Embryonic facial prominence (tissue), 1 donor: ENCODE measurements around the gene AAGAB.

Experiments used
- DNase-seq: peaks from one replicate; pipeline ENCODE4 v3.0.0-alpha.2; 2016; ENCODE audit errors: extremely low spot score

AAGAB gene

DNA sequence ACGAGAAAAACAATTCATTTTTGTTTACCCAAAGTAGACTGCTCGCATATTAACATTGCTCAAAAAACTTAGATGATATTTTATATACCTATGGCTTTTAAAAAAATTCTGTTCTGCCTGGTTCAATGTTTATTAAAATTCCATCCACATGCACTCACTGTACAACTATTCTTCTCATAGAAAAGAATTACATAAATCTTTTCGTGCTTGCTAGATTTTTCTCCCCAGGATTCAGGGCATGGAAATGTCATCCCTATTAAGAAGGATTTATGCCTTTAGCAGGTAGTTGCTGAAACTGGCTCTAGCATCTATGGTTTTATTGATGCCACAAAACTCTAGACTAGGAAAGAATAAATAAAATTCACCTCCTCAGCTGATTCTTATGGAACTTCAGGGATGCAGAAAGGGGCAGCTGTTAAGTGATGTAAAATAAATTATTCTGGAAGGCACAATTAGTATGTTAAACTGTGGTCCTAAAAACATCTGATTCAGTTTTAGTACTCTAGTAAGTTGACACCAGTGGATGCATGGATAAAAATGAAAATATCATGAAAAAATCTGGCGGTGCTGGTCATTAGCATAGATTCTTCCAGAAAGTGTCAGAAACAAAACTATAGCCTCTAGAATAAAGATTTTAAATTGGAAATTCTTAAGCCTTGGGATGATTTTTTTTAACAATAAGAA, 41.6 kb downstream of the AAGAB start:
- DNase-seq = no peak

DNA sequence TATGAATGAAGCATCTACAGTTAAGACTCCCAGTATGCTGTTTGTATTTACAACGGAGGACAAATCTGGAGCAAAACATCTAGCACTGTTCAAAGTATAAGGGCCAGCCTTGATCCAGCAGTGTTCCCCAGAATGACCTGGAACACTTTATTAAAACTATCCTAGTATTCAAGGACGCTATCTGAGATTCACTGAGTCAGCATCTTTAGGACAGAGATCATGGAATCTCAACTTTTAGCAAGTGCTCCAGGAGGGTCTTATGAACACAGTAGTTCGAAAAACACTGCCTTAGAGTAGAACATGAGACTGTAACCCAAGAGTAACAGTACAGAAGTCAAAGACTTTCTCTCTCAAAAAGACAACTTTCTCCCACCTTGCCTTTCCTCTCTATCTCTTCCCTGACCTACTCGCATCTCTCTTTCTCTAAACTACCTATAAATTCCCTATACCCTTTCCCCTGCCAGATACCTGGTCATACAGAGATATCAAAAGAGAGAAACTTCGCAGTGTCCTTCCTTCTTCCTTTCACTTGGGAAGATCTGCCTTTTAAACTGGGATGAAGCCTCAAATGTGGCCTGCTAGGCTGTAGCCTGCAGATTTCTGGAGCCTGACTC, 43.8 kb downstream of the AAGAB start:
- no peak for DNase-seq

DNA sequence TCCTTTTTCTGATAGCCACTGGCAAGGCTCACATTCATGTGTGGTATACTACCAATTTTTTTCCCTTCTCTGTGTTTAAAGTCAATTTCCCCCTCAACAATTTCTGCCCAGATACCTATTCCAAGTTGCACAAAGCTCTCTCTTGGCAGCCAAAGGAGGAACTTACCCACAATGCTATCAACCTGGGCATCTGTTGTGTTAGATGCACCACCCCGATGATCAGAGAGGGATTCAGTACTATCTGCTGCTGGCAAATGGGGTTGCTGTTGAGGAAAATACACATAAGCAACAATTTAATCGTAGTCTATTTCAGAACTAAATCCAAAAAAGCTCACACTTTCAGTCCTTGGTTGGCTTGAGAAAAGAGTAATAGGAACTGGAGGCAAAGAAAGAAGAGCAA, 46.1 kb downstream of the AAGAB start:
- DNase-seq = no peak

DNA sequence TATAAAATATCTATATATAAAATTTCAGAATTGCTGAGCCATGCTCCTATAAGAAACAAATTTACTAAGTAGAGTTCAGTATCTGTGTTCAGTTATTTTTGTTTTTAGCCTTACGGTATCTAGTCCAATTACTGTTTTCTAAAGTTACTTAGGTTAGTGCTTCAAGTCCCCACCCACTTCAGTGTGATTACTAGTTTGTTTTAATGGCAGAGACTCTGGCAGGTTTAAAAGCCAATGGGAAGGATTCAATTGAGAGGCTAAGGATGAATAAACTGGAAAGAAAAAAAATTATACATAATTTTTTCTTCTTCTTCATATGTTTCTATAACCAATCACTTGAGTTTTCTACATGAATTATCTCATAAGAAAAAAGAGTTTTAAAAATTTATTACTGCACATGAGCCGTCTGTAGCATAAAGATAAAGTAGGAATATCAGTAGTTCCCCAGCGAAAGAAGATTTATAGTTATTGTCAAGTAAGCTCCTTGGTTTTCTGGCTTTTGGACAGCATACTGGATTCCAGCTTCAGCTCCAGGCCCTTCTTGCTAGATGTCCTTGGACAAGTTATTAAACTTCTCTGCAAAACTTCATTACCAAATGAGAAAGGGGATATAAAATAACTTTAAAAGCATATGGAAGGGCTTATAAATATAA, 46.8 kb downstream of the AAGAB start:
- DNase-seq = no peak

DNA sequence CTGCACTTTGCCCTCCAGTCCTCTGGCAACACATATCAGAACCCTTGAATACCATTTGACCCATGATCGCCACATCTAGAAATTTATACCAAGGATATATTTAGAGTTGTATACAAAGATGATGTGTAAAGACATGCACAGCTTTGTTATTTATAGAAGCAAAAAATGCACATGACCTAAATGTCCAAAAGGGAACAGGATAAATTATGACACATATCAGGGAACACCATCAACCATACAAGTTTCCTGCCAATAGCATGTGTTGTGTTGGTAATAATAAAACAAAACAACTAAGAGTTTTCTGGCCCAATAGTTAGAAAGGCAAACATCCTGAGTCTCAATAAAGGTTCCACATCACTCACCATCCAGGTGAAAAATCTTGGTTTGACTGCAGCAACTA, 51.5 kb downstream of the AAGAB start:
- no peak for DNase-seq

DNA sequence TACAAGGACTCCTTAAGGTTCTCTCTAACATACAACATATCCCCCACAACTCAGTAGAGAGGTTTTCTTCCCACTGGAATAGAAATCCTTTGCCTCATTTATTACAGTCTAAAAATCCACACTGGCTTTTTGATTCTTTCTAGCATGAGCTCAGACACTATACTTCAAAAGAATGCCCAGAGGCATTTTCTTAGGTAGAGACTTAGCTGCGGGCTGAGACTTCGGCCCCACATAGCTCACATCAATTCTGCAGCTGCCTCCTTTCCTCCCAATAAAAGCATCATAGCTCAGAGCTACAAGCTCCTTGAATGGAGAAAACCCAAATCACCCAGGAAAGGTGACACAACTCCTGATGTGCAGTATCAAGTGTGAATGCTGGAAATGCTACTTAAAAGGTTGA, 52.4 kb downstream of the AAGAB start:
- no peak for DNase-seq

GRCh38 chr15:67201136-67201535, 53.3 kb downstream of the AAGAB start:
- DNase-seq = no peak

- no peak for DNase-seq
These were observed 54.3 kb downstream of the AAGAB start for GRCh38 chr15:67199881-67200763.

DNA sequence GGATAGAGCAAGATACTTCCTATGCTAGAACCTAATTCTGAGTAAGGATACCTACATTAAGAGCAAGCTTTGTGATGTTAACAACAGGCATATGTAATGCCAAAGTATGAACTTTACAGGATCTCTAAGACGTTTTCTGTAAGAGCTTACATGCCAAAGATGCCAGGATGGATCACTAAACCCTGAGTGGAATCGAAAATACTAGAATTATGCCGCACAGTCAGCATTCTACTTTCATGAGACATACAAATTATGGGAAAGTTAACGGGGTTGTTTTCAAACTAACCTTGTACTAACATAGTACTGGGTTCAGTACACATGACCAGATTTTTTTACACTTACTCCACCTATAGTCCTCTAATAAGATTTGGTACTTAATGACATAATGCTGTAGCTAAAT, 55.1 kb downstream of the AAGAB start:
- DNase-seq = no peak

DNA sequence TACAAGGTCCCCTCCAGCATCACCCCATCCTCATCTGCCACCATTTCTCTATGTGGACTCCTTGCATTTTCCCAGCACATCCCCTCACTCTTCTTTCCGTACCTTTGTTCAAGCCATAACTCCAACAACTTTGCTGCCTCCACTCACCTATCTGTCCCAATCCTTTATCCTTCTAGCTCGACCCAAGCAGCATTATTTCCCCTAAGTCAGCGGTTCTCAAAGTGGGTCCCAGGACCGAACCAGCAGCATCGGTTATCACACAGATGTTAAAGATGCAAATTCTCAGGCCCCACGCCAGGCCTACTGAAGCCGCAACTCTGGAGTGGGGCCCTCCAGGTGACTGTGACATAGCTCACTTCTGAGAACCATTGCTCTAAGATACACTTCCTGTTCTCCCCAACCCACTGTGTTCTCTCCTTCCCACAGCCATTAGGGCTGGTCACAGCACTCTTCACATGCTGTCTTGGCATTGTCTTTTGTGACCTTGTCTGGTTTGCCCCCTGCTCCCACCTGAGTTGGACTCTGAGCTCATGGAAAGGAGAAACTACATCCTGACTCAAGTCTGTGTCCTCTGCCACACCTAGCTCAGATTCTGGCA, 56.2 kb downstream of the AAGAB start:
- no peak for DNase-seq

GRCh38 chr15:67197364-67197695, 57.1 kb downstream of the AAGAB start:
- no peak for DNase-seq

DNA sequence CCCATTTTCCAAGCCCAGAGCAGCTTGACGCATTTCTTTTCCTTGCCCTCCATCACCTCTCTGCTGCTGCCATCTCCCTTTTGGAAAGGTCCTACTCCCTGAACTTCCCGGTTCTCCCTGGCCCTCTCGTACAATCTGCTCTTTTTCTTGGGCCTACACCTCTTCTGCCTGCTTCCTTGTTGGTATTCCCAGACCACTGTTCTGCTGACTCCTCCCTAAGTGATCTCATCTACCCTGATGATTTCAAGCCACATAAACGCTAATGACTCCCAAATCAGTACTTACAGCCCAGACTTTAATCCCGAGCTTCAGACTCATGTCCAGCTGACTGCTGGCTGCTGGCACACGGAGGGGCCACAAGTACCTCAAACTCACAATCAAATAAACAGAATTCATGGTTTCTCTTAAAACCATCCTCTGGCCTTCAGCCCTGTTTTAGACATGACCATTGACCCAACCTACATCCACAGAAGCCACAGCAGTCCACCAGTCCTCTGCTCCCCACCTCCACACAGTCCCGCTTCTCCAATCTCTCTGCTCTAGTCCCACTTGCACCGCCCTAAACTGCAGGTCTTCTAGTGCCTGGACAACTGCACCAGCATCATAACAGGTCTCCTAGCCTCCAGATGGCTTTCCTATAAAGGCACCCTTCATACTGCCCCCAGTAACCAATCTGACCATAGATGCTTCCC, 57.6 kb downstream of the AAGAB start:
- no peak for DNase-seq

DNA sequence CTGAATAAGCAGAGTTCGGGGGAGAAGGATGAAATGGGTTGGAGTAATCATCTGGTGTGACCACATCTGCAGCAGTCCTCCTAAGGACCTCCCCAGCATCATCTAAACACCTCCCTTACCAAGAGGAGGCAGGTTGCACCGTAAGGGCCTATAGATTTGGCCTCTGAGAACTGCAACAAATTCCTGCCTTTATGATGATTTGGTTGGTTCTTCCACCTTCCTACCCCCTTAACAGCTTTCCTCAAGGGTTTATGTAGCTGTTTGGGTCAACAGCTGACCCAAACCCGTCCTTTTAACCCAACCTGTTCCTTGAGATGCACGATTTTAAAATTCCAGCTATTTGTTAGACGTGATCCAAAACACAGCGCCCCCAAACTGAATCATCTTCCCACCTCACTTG, 58.2 kb downstream of the AAGAB start:
- DNase-seq = no peak

DNA sequence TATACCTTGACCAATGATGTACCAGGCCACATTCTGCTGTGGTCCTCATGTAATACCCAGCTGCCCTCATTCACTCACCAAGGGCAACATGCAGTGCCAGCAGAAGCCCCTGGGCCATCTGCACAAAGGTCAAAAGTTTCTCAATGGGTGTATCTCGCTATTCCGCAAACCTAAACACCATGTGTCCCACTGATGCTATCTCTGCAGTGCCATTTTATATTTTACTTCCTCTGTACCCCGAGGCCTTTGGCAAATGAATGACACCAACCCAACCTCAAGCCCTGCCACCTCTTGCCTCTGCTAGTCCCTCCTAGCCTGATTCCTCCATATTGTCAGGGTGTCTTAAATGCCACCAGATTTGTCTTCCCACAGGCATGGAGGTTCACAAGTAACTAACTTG, 59.2 kb downstream of the AAGAB start:
- no peak for DNase-seq

GRCh38 chr15:67194171-67195114, 60.0 kb downstream of the AAGAB start:
- DNase-seq = no peak

DNA sequence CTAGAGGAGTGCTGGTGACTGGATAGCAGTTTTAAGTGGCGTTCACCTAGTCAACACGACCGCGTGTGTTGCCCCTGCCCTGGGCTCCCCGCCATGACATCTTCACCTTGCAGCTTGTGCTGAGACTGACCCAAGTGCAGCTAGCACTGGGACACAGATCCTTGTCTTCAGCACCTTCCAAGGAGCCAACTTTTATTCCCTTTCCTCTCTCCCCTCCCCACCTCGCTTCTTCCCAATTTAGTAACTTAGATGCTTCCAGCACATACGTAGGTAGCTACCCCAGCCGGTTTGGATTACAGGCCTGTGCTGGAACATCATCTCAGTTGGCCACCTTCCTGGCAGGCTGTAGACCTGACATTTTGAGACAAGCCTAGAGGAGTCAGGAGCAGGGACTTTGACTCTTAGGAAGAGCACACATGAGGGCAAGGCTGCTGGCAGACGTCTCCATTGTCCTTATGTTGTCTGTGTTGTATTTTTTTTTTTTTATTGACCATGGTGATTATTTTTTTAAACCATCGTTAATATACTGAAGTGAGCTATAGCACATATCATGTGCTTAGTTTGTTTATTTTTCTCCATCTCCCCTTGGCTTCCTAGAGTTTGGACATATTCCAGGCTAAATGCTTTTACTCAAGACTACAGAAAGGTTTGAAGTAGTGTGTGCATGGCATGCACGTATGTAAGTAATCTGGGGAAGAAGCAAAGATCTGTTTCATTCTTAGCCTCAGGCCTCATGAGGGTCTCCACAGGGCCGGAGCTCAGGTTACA, 61.1 kb downstream of the AAGAB start:
- peak; percentile 47 for DNase-seq

DNA sequence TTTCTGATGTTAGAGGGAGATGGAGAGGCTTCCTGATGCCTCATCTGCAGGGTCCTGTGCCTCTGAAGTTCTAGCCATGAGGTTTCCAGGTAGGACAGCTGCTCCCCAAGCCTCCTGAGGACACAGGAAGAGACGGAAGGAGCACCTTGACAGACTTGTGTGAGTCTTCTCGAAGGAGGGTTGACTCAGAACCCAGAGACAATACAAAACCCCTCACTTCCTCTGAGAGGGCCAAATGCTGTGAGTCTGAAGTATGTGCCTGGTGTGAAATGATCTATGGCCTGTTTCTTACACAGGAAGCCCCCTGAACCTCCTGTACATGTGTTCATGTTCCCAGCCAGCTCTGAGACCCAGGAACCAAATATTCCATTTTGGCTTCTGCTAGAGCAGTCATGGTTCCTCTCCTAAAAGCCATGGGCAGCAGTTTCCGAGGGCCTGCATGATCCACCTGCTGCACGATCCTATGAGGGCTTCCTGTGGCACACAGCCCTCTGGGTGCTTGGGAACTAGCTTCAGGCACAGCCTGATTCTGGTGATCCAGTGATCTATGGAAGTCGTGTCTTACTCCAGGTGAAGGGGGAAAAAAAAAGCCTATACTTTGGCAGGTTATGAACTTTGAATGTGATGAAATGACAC, 62.2 kb downstream of the AAGAB start:
- no peak for DNase-seq

- DNase-seq = no peak
These were observed 63.6 kb downstream of the AAGAB start for GRCh38 chr15:67190813-67191212.

DNA sequence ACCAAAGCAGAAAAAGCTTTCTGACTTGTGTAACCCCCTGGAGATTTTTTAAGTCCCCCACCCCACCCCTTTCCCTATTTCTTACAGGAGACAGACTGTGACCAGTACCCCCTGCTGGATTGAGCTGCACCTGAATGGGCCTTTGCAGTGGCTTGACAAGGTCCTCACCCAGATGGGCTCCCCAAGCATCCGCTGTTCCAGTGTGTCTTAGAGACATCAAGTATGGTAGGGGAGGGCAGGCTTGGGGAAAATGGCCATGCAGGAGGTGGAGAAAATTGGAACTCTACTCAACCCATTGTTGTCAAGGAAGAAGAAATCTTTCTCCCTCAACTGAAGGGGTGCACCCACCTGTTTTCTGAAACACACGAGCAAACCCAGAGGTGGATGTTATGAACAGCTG, 64.1 kb downstream of the AAGAB start:
- no peak for DNase-seq
